Right cardiac atrium (tissue), 5 donors: Measurements from ENCODE around the gene FRYL. TPM values are rescaled to one million over a fixed set of nuclear protein-coding genes. Genes with fewer than 3 reads are reported as not detected.
"Not testable (repeated sequence)": the region's sequence is repeated elsewhere in the genome, so short reads cannot be mapped to it uniquely, and the experiment has no call there.

Source experiments
- ATAC-seq, 2 donors: fragments of 200-7000 bp; cut with Tn5 transposase; one replicate each; pipeline versions ENCODE4 v1.8.0 to v1.9.1; 2020; ENCODE audit warnings: moderate library complexity in 2 of 2, mild to moderate bottlenecking in 1 of 2
- DNase-seq, 3 donors: peaks; one replicate each; pipeline ENCODE4 v3.0.0-alpha.2; 2020
- H3K27ac ChIP-seq: one replicate; pipeline ENCODE4 v1.5.1; 2013; ENCODE audit warnings: mild to moderate bottlenecking, low read length, control low read depth, moderate library complexity
- H3K27me3 ChIP-seq: one replicate; pipeline ENCODE4 v1.6.1; 2013; ENCODE audit not compliant: control insufficient read depth, insufficient read depth
- H3K4me1 ChIP-seq: one replicate; pipeline ENCODE4 v1.6.1; 2013; ENCODE audit warnings: low read length; ENCODE audit not compliant: control insufficient read depth, insufficient read depth
- H3K4me3 ChIP-seq: one replicate; pipeline ENCODE4 v1.5.1; 2013; ENCODE audit warnings: low read length, control low read depth
- H3K9me3 ChIP-seq: one replicate; pipeline ENCODE4 v1.6.1; 2013; ENCODE audit warnings: low read length; ENCODE audit not compliant: control insufficient read depth
- WGBS: extraction: QIAGEN DNeasy Blood & Tissue Kit; methylation state at CpG from one replicate; pipeline ENCODE4 v1.1.7; 2013; 5-methylcytosine and 5-hydroxymethylcytosine counted together
- intact Hi-C, 4 donors: fragments of 100-400 bp; cut with DNase I; formaldehyde crosslinking; loops; one replicate each; pipeline versions ENCODE4 v1.11.0 to v1.14.0; 2022 to 2023
- polyA plus RNA-seq: library from polyadenylated mRNA; stranded (reverse); fragments of 200-250 nt; gene quantifications from one replicate; pipeline ENCODE4 v1.2.3, GENCODE V29; 2013
- total RNA-seq, 4 donors: library from RNA; stranded (reverse); fragmentation: NEBNext Ultra II Directional; extraction: Animal tissue kit (Norgen Biotek cat#: 25700); gene quantifications; one replicate each; pipeline ENCODE4 v1.2.1, GENCODE V29; 2021
- donor health status: healthy with polysubstance abuse.
- donor health status: DM: no; HTN: yes; CAD: no.
- donor health status: DM: no; HTN: no; CAD: no.
- donor health status: DM: no; HTN: yes; CAD: no; lungs with severe emphysema.
- donor health status: DM: yes; HTN: yes; CAD: no.

Gene FRYL
- total and polyA plus RNA-seq, 5 donors, result 13.5 to 50.7 (median 43.8) TPM

GRCh38 chr4:48653217-48654014 lies 126.7 kb downstream of the FRYL start:
- H3K27ac ChIP-seq, result peak overlapping the region; percentile 51
- ATAC-seq, result peak; percentile 92
- H3K27me3 ChIP-seq, result no peaks in the 10 kb centered on the region
- 23% methylated on average over 8 of the region's 8 CpGs for WGBS
- DNase-seq, result peak; percentile 51 to 80 (median 78)
- intact Hi-C loops, result no loop called here
- H3K9me3 ChIP-seq, result no peaks in the 10 kb centered on the region
- peak overlapping the region; percentile 37 for H3K4me3 ChIP-seq
- H3K4me1 ChIP-seq, result peaks cover 10% of the 10 kb centered on the region

- intact Hi-C loops, result no loop called here
- WGBS, result 48% methylated on average over 1 of the region's 1 CpG
- H3K27ac ChIP-seq, result no peak overlapping the region
Measured at GRCh38 chr4:48651914-48652313, 128.2 kb downstream of the FRYL start.

GRCh38 chr4:48649505-48649904 lies 130.6 kb downstream of the FRYL start:
- H3K27ac ChIP-seq, result no peak overlapping the region
- intact Hi-C loops, result no loop called here
- ATAC-seq, result no peak
- 44% methylated on average over 3 of the region's 3 CpGs for WGBS
- no peak overlapping the region for H3K4me3 ChIP-seq
- no peak for DNase-seq
- H3K27me3 ChIP-seq, result no peaks in the 10 kb centered on the region
- H3K4me1 ChIP-seq, result peaks cover 10% of the 10 kb centered on the region
- H3K9me3 ChIP-seq, result no peaks in the 10 kb centered on the region

More at GRCh38 chr4:48651914-48652313, 128.2 kb downstream of the FRYL start:
- ATAC-seq (no peak), DNase-seq (no peak)
- H3K4me3 ChIP-seq, result peak overlapping the region; percentile 28
- peaks cover 10% of the 10 kb centered on the region for H3K4me1 ChIP-seq
- no peaks in the 10 kb centered on the region for H3K27me3 ChIP-seq
- no peaks in the 10 kb centered on the region for H3K9me3 ChIP-seq

GRCh38 chr4:48645225-48645794 lies 134.8 kb downstream of the FRYL start:
- H3K27me3 ChIP-seq, result no peaks in the 10 kb centered on the region
- no peak for ATAC-seq
- intact Hi-C loops, result no loop called here
- no peak overlapping the region for H3K27ac ChIP-seq
- H3K4me1 ChIP-seq, result peaks cover 5% of the 10 kb centered on the region
- WGBS, result 87% methylated on average over 3 of the region's 3 CpGs
- DNase-seq, result no peak
- no peaks in the 10 kb centered on the region for H3K9me3 ChIP-seq
- H3K4me3 ChIP-seq, result no peak overlapping the region

GRCh38 chr4:48642421-48643374 lies 137.4 kb downstream of the FRYL start:
- 34% methylated on average over 2 of the region's 2 CpGs for WGBS
- DNase-seq (no peak), ATAC-seq (peak in 1 of 2 donors; percentile 14)
- H3K9me3 ChIP-seq, result no peaks in the 10 kb centered on the region
- H3K27ac ChIP-seq, result peak overlapping the region; percentile 68
- intact Hi-C loops, result no loop called here
- no peaks in the 10 kb centered on the region for H3K27me3 ChIP-seq
- H3K4me1 ChIP-seq, result peaks cover 4% of the 10 kb centered on the region
- no peak overlapping the region for H3K4me3 ChIP-seq

GRCh38 chr4:48641401-48641800 lies 138.7 kb downstream of the FRYL start:
- 62% methylated on average over 4 of the region's 4 CpGs for WGBS
- Histone ChIP-seq H3K27ac (no peak overlapping the region), H3K4me3 (no peak overlapping the region), H3K9me3 (no peaks in the 10 kb centered on the region), H3K4me1 (peaks cover 4% of the 10 kb centered on the region), H3K27me3 (no peaks in the 10 kb centered on the region)
- intact Hi-C loops, result no loop called here
- ATAC-seq, result no peak
- DNase-seq, result no peak

GRCh38 chr4:48640699-48641098 lies 139.4 kb downstream of the FRYL start:
- DNase-seq, result no peak
- 55% methylated on average over 2 of the region's 2 CpGs for WGBS
- no peaks in the 10 kb centered on the region for H3K9me3 ChIP-seq
- intact Hi-C loops, result no loop called here
- H3K4me1 ChIP-seq, result peaks cover 4% of the 10 kb centered on the region
- H3K27me3 ChIP-seq, result no peaks in the 10 kb centered on the region
- no peak for ATAC-seq
- H3K27ac ChIP-seq, result no peak overlapping the region
- no peak overlapping the region for H3K4me3 ChIP-seq

GRCh38 chr4:48640225-48640624 lies 139.9 kb downstream of the FRYL start:
- H3K27me3 ChIP-seq, result no peaks in the 10 kb centered on the region
- H3K27ac ChIP-seq, result no peak overlapping the region
- H3K4me1 ChIP-seq, result peaks cover 4% of the 10 kb centered on the region
- H3K9me3 ChIP-seq, result no peaks in the 10 kb centered on the region
- intact Hi-C loops, result no loop called here
- no peak overlapping the region for H3K4me3 ChIP-seq
- no peak for DNase-seq
- no peak for ATAC-seq

- no peaks in the 10 kb centered on the region for H3K9me3 ChIP-seq
- H3K27ac ChIP-seq, result no peak overlapping the region
- intact Hi-C loops, result loop anchor here in 1 of 4 donors (5.0 kb wide), 1 partner anchor 32 kb away; no protein-coding TSS in a partner anchor
- no peak overlapping the region for H3K4me3 ChIP-seq
- ATAC-seq (no peak), DNase-seq (no peak)
- 69% methylated on average over 3 of the region's 3 CpGs for WGBS
- H3K27me3 ChIP-seq, result no peaks in the 10 kb centered on the region
- peaks cover 4% of the 10 kb centered on the region for H3K4me1 ChIP-seq
Measured at GRCh38 chr4:48639807-48640206, 140.3 kb downstream of the FRYL start.

GRCh38 chr4:48638586-48638985 lies 141.5 kb downstream of the FRYL start:
- ATAC-seq, H3K9me3 ChIP-seq, H3K27ac ChIP-seq, H3K4me3 ChIP-seq, H3K4me1 ChIP-seq, DNase-seq, H3K27me3 ChIP-seq: not testable (repeated sequence)
- intact Hi-C loops, result loop anchor here in 1 of 4 donors (5.0 kb wide), 1 partner anchor 34 kb away; no protein-coding TSS in a partner anchor
- 93% methylated on average over 5 of the region's 5 CpGs for WGBS
